Trophoblast cell (in vitro differentiated cells and primary cell): ENCODE data around the gene DAND5.
"Not testable (repeated sequence)": the region's sequence is repeated elsewhere in the genome, so short reads cannot be mapped to it uniquely, and the experiment has no call there.

ENCODE experiments used
- DNase-seq, 2 donors: peaks; one replicate each; pipeline ENCODE4 v3.0.0-alpha.2; 2016
- H2AFZ ChIP-seq: 2 replicates; pipeline ENCODE4 v1.6.1; 2013; ENCODE audit warnings: low read length, moderate library complexity, mild to moderate bottlenecking; ENCODE audit not compliant: insufficient read depth, poor library complexity
- H2AK5ac ChIP-seq: 2 replicates; pipeline ENCODE4 v1.6.1; 2013; ENCODE audit warnings: mild to moderate bottlenecking, low read length
- H2BK120ac ChIP-seq: 2 replicates; pipeline ENCODE4 v1.6.1; 2013; ENCODE audit warnings: low read length, mild to moderate bottlenecking, moderate library complexity; ENCODE audit not compliant: insufficient read depth, poor library complexity
- H2BK12ac ChIP-seq: 2 replicates; pipeline ENCODE4 v1.6.1; 2013; ENCODE audit warnings: mild to moderate bottlenecking, low read length, moderate library complexity
- H2BK5ac ChIP-seq: 2 replicates; pipeline ENCODE4 v1.6.1; 2013; ENCODE audit warnings: low read length, low read depth, moderate library complexity, mild to moderate bottlenecking; ENCODE audit not compliant: poor library complexity
- H3K14ac ChIP-seq: 2 replicates; pipeline ENCODE4 v1.6.1; 2013; ENCODE audit warnings: mild to moderate bottlenecking, low read length
- H3K18ac ChIP-seq: 2 replicates; pipeline ENCODE4 v1.6.1; 2013; ENCODE audit warnings: mild to moderate bottlenecking, low read length
- H3K23ac ChIP-seq: 2 replicates; pipeline ENCODE4 v1.6.1; 2013; ENCODE audit warnings: low read length
- H3K27ac ChIP-seq: 2 replicates; pipeline ENCODE4 v1.5.1; 2013; ENCODE audit warnings: low read depth, mild to moderate bottlenecking, inconsistent platforms, low read length, moderate library complexity
- H3K27me3 ChIP-seq: 2 replicates; pipeline ENCODE4 v1.6.1; 2013; ENCODE audit warnings: inconsistent platforms, mild to moderate bottlenecking, low read length, moderate library complexity; ENCODE audit not compliant: insufficient read depth
- H3K36me3 ChIP-seq, 2 experiments: 1 replicate in 1 of 2; 2 replicates in 1 of 2; pipeline ENCODE4 v1.6.1; 2013; ENCODE audit warnings: low read length in 2 of 2, mild to moderate bottlenecking in 2 of 2, moderate library complexity in 1 of 2; ENCODE audit not compliant: insufficient read depth in 2 of 2, control insufficient read depth in 1 of 2
- H3K4ac ChIP-seq: 2 replicates; pipeline ENCODE4 v1.6.1; 2013; ENCODE audit warnings: low read depth, mild to moderate bottlenecking, low read length, moderate library complexity
- H3K4me1 ChIP-seq, 2 experiments: 1 replicate in 1 of 2; 2 replicates in 1 of 2; pipeline ENCODE4 v1.6.1; 2013; ENCODE audit warnings: low read length in 2 of 2, mild to moderate bottlenecking in 2 of 2, moderate library complexity in 1 of 2; ENCODE audit not compliant: insufficient read depth in 2 of 2, control insufficient read depth in 1 of 2
- H3K4me2 ChIP-seq: 2 replicates; pipeline ENCODE4 v1.6.1; 2013; ENCODE audit warnings: inconsistent platforms, mild to moderate bottlenecking, low read length, moderate library complexity
- H3K4me3 ChIP-seq: 2 replicates; pipeline ENCODE4 v1.5.1; 2013; ENCODE audit warnings: mild to moderate bottlenecking, low read depth, low read length, inconsistent platforms
- H3K79me1 ChIP-seq: one replicate; pipeline ENCODE4 v1.6.1; 2013; ENCODE audit warnings: low read length
- H3K79me2 ChIP-seq: 2 replicates; pipeline ENCODE4 v1.6.1; 2013; ENCODE audit warnings: low read length, mild to moderate bottlenecking; ENCODE audit not compliant: control insufficient read depth, insufficient read depth, poor library complexity
- H3K9ac ChIP-seq: 2 replicates; pipeline ENCODE4 v1.6.1; 2013; ENCODE audit warnings: mild to moderate bottlenecking, low read length
- H3K9me3 ChIP-seq: 2 replicates; pipeline ENCODE4 v1.6.1; 2013; ENCODE audit warnings: low read depth, mild to moderate bottlenecking, control low read depth, inconsistent platforms, low read length; ENCODE audit not compliant: insufficient read depth
- H4K12ac ChIP-seq: 2 replicates; pipeline ENCODE4 v1.6.1; 2013; ENCODE audit warnings: low read depth, mild to moderate bottlenecking, low read length, moderate library complexity
- H4K8ac ChIP-seq: 2 replicates; pipeline ENCODE4 v1.6.1; 2013; ENCODE audit warnings: low read depth, mild to moderate bottlenecking, low read length, moderate library complexity
- H4K91ac ChIP-seq: one replicate; pipeline ENCODE4 v1.6.1; 2013; ENCODE audit warnings: low read depth, mild to moderate bottlenecking, low read length, moderate library complexity
- WGBS: extraction: QIAGEN DNeasy Blood & Tissue Kit; methylation state at CpG from one replicate; pipeline ENCODE4 v1.1.7; 2013; ENCODE audit warnings: missing lambda C conversion rate; ENCODE audit not compliant: insufficient read length, insufficient coverage; ENCODE audit errors: extremely low coverage; 5-methylcytosine and 5-hydroxymethylcytosine counted together

Gene DAND5

DNA sequence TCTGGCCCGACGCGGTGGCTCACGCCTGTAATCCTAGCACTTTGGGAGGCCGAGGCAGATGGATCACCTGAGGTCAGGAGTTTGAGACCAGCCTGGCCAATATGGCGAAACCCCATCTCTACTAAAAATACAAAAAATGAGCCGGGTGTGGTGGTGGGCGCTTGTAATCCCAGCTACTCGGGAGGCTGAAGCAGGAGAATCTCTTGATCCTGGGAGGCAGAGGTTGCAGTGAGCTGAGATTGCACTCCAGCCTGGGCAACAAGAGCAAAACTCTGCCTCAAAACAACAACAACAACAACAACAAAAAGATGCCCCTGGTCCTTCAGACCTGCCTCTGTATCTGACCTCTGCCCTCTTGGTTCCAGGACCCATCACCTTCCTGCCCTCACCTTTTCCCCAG, 13.8 kb upstream of the DAND5 start:
- Histone ChIP-seq H3K4me2 (peak overlapping the region; percentile 90), H3K4ac (peak overlapping the region; percentile 33), H3K36me3 (peaks cover 35 to 40% of the 10 kb centered on the region in 2 experiments)
- not testable (repeated sequence) for H3K4me1 ChIP-seq, DNase-seq, H2AFZ ChIP-seq, H3K79me1 ChIP-seq, H3K27ac ChIP-seq, H2BK12ac ChIP-seq, H3K9me3 ChIP-seq, H4K91ac ChIP-seq, H4K8ac ChIP-seq, H3K9ac ChIP-seq, H3K23ac ChIP-seq, H3K79me2 ChIP-seq, H2BK5ac ChIP-seq, H4K12ac ChIP-seq, H3K14ac ChIP-seq, H2BK120ac ChIP-seq, H3K4me3 ChIP-seq, H3K27me3 ChIP-seq, H3K18ac ChIP-seq, H2AK5ac ChIP-seq
- no CpG with 5 or more reads among the region's 9 CpGs for WGBS

DNA sequence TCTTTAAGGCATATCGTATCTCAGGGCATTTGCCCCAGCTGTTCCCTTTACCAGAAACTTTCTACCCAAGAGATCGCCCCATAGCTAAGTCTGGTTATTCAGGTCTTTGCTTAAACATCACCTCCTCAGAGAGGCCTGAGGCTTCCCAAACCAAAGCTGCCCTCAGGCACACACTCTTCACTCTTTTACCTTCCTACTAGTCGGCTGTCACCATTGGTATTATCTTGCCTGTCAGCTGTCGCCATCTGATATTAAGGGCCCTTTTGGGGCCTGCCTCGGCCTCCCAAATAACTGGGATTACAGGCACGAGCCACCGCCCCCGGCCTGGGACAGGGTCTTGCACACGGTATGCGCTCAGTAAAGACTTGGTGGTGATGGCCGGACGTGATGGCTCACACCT, 13.4 kb upstream of the DAND5 start:
- no peak overlapping the region for H3K27ac ChIP-seq
- WGBS, result no CpG with 5 or more reads among the region's 12 CpGs

DNA sequence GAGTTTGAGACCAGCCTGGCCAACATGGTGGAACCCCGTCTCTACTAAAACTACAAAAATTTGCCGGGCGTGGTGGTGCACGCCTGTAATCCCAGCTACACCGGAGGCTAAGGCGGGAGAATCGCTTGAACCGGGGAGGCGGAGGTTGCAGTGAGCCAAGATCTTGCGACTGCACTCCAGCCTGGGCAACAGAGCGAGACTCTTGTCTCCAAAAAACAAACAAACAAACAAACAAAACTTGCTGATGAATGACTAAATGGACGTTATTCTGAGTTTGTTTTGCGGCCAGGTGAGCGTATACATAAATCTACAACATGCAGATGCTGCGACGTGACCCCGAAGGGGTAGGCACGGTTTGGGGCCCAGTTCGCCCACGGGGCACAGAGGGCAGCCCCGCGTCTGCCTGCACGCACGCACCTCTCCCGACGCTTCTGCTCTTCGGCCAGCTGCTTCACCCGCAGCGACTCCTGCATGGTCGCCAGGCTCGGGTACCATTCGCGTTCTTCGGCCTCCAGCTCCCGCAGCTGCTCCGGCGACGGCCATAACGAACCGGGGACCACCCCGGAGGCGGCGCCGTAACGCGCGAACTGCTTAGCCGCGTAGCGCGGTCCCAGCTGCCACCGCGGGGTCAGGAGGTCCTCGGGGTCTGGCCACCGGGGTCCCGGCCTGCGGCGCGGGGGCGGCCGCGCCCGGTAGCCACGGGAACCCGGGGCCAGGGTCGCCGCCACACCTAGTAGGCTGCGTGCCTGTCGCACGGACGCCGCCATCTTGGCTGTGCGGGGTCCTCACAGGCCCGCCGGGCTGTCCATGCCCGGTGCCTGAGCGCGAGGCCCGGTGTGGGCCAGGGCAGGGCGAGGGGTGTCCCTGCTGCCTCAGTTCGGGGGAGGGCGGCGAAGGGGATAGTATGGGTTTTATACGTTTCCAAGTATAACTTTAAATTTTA, 12.7 kb upstream of the DAND5 start, which contains the start of gene GADD45GIP1:
Gene GADD45GIP1, minus strand, starts transcription at position 778 of the 943 bp plus-strand sequence. Its CDS starts 11 bp downstream, at position 767.
- no peak within 1 kb of the TSS for H3K23ac ChIP-seq
- H3K27me3 ChIP-seq, result no peaks in the 10 kb centered on the region
- H3K79me2 ChIP-seq, result peaks cover 5% of the 10 kb centered on the region
- peak within 1 kb of the TSS; percentile 44 for H2AFZ ChIP-seq
- H3K4ac ChIP-seq, result peak within 1 kb of the TSS; percentile 96
- H4K12ac ChIP-seq, result peak within 1 kb of the TSS; percentile 78
- peak; percentile 65 to 83 for DNase-seq
- H3K4me2 ChIP-seq, result peak within 1 kb of the TSS; percentile 90
- H3K27ac ChIP-seq, result peak within 1 kb of the TSS; percentile 91
- H4K91ac ChIP-seq, result peak within 1 kb of the TSS; percentile 93
- H3K4me1 ChIP-seq, result peaks cover 4 to 7% of the 10 kb centered on the region in 2 experiments
- no CpG with 5 or more reads among the region's 84 CpGs for WGBS
- peaks cover 2% of the 10 kb centered on the region for H3K9me3 ChIP-seq
- H2BK5ac ChIP-seq, result peak within 1 kb of the TSS; percentile 91
- H2AK5ac ChIP-seq, result peak within 1 kb of the TSS; percentile 19
- peak within 1 kb of the TSS; percentile 77 for H4K8ac ChIP-seq
- peaks cover 6% of the 10 kb centered on the region for H3K79me1 ChIP-seq
- H3K4me3 ChIP-seq, result peak within 1 kb of the TSS; percentile 97
- peaks cover 26 to 30% of the 10 kb centered on the region in 2 experiments for H3K36me3 ChIP-seq
- peak within 1 kb of the TSS; percentile 61 for H3K14ac ChIP-seq
- H3K18ac ChIP-seq, result peak within 1 kb of the TSS; percentile 43
- peak within 1 kb of the TSS; percentile 1 for H2BK120ac ChIP-seq
- peak within 1 kb of the TSS; percentile 96 for H3K9ac ChIP-seq
- H2BK12ac ChIP-seq, result no peak within 1 kb of the TSS

More for the DNA sequence above, 13.4 kb upstream of the DAND5 start:
- peak overlapping the region; percentile 31 for H3K9ac ChIP-seq
- no peak overlapping the region for H4K12ac ChIP-seq
- H3K36me3 ChIP-seq, result peaks cover 31 to 36% of the 10 kb centered on the region in 2 experiments
- H3K4me1 ChIP-seq, result peaks cover 4 to 7% of the 10 kb centered on the region in 2 experiments
- H3K27me3 ChIP-seq, result no peaks in the 10 kb centered on the region
- H3K4ac ChIP-seq, result peak overlapping the region; percentile 51
- peak in 1 of 2 donors; percentile 39 for DNase-seq
- H3K23ac ChIP-seq, result no peak overlapping the region
- no peak overlapping the region for H3K4me3 ChIP-seq
- H2AFZ ChIP-seq, result no peak overlapping the region
- H3K9me3 ChIP-seq, result peaks cover 2% of the 10 kb centered on the region
- no peak overlapping the region for H2BK5ac ChIP-seq
- no peak overlapping the region for H2BK120ac ChIP-seq
- H4K8ac ChIP-seq, result no peak overlapping the region
- peak overlapping the region; percentile 15 for H2AK5ac ChIP-seq
- H3K79me1 ChIP-seq, result peaks cover 6% of the 10 kb centered on the region
- no peak overlapping the region for H2BK12ac ChIP-seq
- H3K14ac ChIP-seq, result no peak overlapping the region
- no peak overlapping the region for H4K91ac ChIP-seq
- peaks cover 5% of the 10 kb centered on the region for H3K79me2 ChIP-seq
- peak overlapping the region; percentile 90 for H3K4me2 ChIP-seq
- peak overlapping the region; percentile 43 for H3K18ac ChIP-seq

DNA sequence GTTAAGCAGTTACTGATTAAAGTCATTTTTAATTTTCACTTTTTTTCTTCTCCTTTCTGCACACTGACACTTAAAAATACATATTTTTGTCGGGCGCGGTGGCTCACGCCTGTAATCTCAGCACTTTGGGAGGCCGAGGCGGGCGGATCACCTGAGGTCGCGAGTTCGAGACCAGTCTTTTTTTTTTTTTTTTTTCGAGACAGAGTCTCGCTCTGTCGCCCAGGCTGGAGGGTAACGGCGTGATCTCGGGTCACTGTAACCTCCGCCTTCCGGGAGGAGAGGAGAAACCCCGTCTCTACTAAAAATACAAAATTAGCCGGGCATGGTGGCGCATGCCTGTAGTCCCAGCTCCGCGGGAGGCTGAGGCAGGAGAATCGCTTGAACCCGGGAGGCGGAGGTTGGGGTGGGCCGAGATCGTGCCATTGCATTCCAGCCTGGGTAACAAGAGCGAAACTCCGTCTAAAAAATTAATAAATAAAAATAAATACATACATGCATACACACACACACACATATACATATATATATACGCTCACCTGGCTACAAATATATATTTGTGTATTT, 11.9 kb upstream of the DAND5 start:
- H3K9me3 ChIP-seq, H3K79me1 ChIP-seq, H2AK5ac ChIP-seq, H3K14ac ChIP-seq, H3K4me3 ChIP-seq, H3K9ac ChIP-seq, H3K4me1 ChIP-seq, H3K79me2 ChIP-seq, H3K18ac ChIP-seq, H3K23ac ChIP-seq, H2BK12ac ChIP-seq, H3K27me3 ChIP-seq, H3K27ac ChIP-seq, H3K4ac ChIP-seq, DNase-seq, H2BK120ac ChIP-seq, H2BK5ac ChIP-seq: not testable (repeated sequence)
- WGBS, result no CpG with 5 or more reads among the region's 31 CpGs
- peak overlapping the region; percentile 93 for H4K91ac ChIP-seq
- H3K36me3 ChIP-seq, result peaks cover 20 to 23% of the 10 kb centered on the region in 2 experiments
- peak overlapping the region; percentile 77 for H4K8ac ChIP-seq
- H3K4me2 ChIP-seq, result peak overlapping the region; percentile 90
- H4K12ac ChIP-seq, result peak overlapping the region; percentile 78
- peak overlapping the region; percentile 44 for H2AFZ ChIP-seq
